HepG2 (cell line): ENCODE data around the gene MDFI. TPM values are rescaled to one million over a fixed set of nuclear protein-coding genes. Genes with fewer than 3 reads are reported as not detected.

Experiments used
- ATAC-seq: fragments of 200-7000 bp; cut with Tn5 transposase; 3 replicates; pipeline ENCODE4 v1.9.1; 2020; ENCODE audit warnings: mild to moderate bottlenecking, moderate library complexity
- BruUV-seq: library from RNA; stranded (reverse); fragments of 400-500 nt; replicated peaks from 2 replicates; lab custom pipeline; 2021; lab: Mats Ljungman, UMichigan
- CTCF ChIA-PET: fragments of 300-600 bp; formaldehyde crosslinking; extraction: SDS; loops from one replicate; lab custom pipeline; 2021; ENCODE audit warnings: low total read pairs, inconsistent platforms, low intra/inter-chr PET ratio; lab: Yijun Ruan, JAX
- POLR2A ChIA-PET: fragments of 350-600 bp; sonication (Branson Sonifier 250); formaldehyde crosslinking; loops from one replicate; lab custom pipeline; 2020; ENCODE audit warnings: antibody characterized with exemption, inconsistent platforms; lab: Yijun Ruan, JAX
- DNase-seq: peaks from one replicate; pipeline ENCODE4 v3.0.0-alpha.2; 2015; ENCODE audit warnings: low spot score
- FAIRE-seq: peaks from 3 replicates; lab custom pipeline; 2011; peaks lifted over from hg19 to GRCh38; lab: Jason Lieb, UNC
- H2AFZ ChIP-seq: one replicate; pipeline ENCODE4 v1.6.1; 2011; ENCODE audit warnings: low read length, inconsistent platforms
- H3K27ac ChIP-seq: fragments of 300-600 bp; 3 replicates; pipeline ENCODE4 v1.8.0; 2011; ENCODE audit warnings: mixed run types, mild to moderate bottlenecking, mixed read lengths, low read length, inconsistent platforms; ENCODE audit not compliant: insufficient read depth; ENCODE audit errors: extremely low read length
- H3K27me3 ChIP-seq, 2 experiments: fragments of 200-600 bp in 1 of 2; 2 replicates in 1 of 2; 3 replicates in 1 of 2; pipeline versions ENCODE4 v1.6.0 to v1.8.0; 2011; ENCODE audit warnings: low read length in 2 of 2, mild to moderate bottlenecking in 2 of 2, moderate library complexity in 2 of 2, inconsistent platforms in 1 of 2; ENCODE audit not compliant: insufficient read depth in 2 of 2, control insufficient read depth in 1 of 2
- H3K36me3 ChIP-seq, 2 experiments: fragments of 200-600 bp in 1 of 2; replicated peaks in 1 of 2; 2 replicates in 1 of 2; 3 replicates in 1 of 2; pipeline versions ENCODE4 v1.5.1 to v1.8.0; 2011; ENCODE audit warnings: low read length in 2 of 2, inconsistent platforms in 1 of 2; ENCODE audit not compliant: insufficient read depth in 2 of 2, control insufficient read depth in 1 of 2
- H3K4me1 ChIP-seq: 2 replicates; pipeline ENCODE4 v1.5.1; 2012; ENCODE audit warnings: low read length, inconsistent platforms; ENCODE audit not compliant: insufficient read depth
- H3K4me2 ChIP-seq: 2 replicates; pipeline ENCODE4 v1.6.0; 2011; ENCODE audit warnings: low read depth, low read length, inconsistent platforms
- H3K4me3 ChIP-seq, 3 experiments: fragments of 200-600 bp in 1 of 3; sonication (generic), shearing (Covaris generic) in 1 of 3; replicated peaks in 1 of 3; 2 replicates each; pipeline ENCODE4 v1.5.1; 2011 to 2016; ENCODE audit warnings: low read length in 3 of 3, inconsistent platforms in 2 of 3, low read depth in 2 of 3, mild to moderate bottlenecking in 2 of 3, control low read depth in 1 of 3, mixed read lengths in 1 of 3; ENCODE audit not compliant: insufficient read depth in 1 of 3
- H3K79me2 ChIP-seq: one replicate; pipeline ENCODE4 v1.6.1; 2011; ENCODE audit warnings: low read length, inconsistent platforms; ENCODE audit not compliant: insufficient read depth
- H3K9ac ChIP-seq: 2 replicates; pipeline ENCODE4 v1.6.0; 2011; ENCODE audit warnings: mild to moderate bottlenecking, low read depth, low read length, inconsistent platforms; ENCODE audit not compliant: insufficient read depth
- H3K9me3 ChIP-seq: 2 replicates; pipeline ENCODE4 v1.5.1; 2012; ENCODE audit warnings: mild to moderate bottlenecking, low read length
- H4K20me1 ChIP-seq: 2 replicates; pipeline ENCODE4 v1.6.0; 2011; ENCODE audit warnings: inconsistent platforms, mild to moderate bottlenecking, low read length, moderate library complexity; ENCODE audit not compliant: insufficient read depth
- ATF7 ChIP-seq, 2 experiments: fragments of 450-650 bp in 1 of 2; sonication (generic) in 1 of 2; formaldehyde crosslinking in 1 of 2; IDR thresholded peaks; 2 replicates each; pipeline versions ENCODE4 v1.4.0 to v1.6.1; 2016 to 2020; ENCODE audit warnings: antibody characterized with exemption in 1 of 2, mild to moderate bottlenecking in 1 of 2, missing genetic modification reagents in 1 of 2
- JUND ChIP-seq: sonication (generic); formaldehyde crosslinking; IDR thresholded peaks from 2 replicates; pipeline ENCODE4 v1.8.0; 2022; ENCODE audit warnings: mild to moderate bottlenecking, missing genetic modification reagents
- SALL1 ChIP-seq: sonication (generic); formaldehyde crosslinking; IDR thresholded peaks from 2 replicates; pipeline ENCODE4 v1.8.0; 2022; ENCODE audit warnings: mild to moderate bottlenecking, missing genetic modification reagents
- U2AF1 ChIP-seq: fragments of 200-400 bp; formaldehyde crosslinking; optimal IDR thresholded peaks from 2 replicates; pipeline ENCODE3; 2017; ENCODE audit warnings: mild to moderate bottlenecking, low read depth, low read length
- ZKSCAN1 ChIP-seq: fragments of 150-350 bp; IDR thresholded peaks from 2 replicates; pipeline ENCODE4 v1.6.1; 2014; ENCODE audit warnings: low read length
- WGBS: methylation state at CpG from one replicate; pipeline ENCODE4 v1.1.6; 2017; ENCODE audit warnings: low lambda C conversion rate; 5-methylcytosine and 5-hydroxymethylcytosine counted together
- in situ Hi-C: cut with HindIII; loops from 2 replicates; pipeline ENCODE4 v1.10.0; 2017; ENCODE audit warnings: low pct_unique_long_range_greater_than_20kb; ENCODE audit not compliant: extremely low pct_ligation_motif_present
- intact Hi-C: fragments of 100-400 bp; cut with micrococcal nuclease; formaldehyde crosslinking; loops from one replicate; pipeline ENCODE4 v1.10.0; 2022; ENCODE audit not compliant: unreplicated experiment
- polyA plus RNA-seq, 8 experiments: library from polyadenylated mRNA; depleted of rRNA in 3 of 8; stranded (reverse) in 7 of 8; unstranded in 1 of 8; fragments of >200 nt; fragmentation: Illumina TruSeq in 4 of 8; extraction: Trizol in 4 of 8; gene quantifications; 2 replicates each; pipeline versions ENCODE4 v1.2.1 to v1.2.3, GENCODE V29; 2011 to 2016; ENCODE audit warnings: low read depth in 4 of 8, missing spikeins in 1 of 8, mixed read lengths in 1 of 8; ENCODE audit not compliant: insufficient read depth in 1 of 8
- total RNA-seq, 5 experiments: library from RNA; depleted of rRNA; stranded (reverse); fragments of >200 nt; fragmentation: Illumina TruSeq; extraction: Trizol; gene quantifications; 2 replicates each; pipeline ENCODE4 v1.2.3, GENCODE V29; 2016; ENCODE audit warnings: low read depth in 1 of 5
- TF ChIP-seq, protein P1 (sequence below): sonication (generic); IDR thresholded peaks from 2 replicates; pipeline ENCODE4 v1.6.1; 2016; ENCODE audit warnings: low read depth, borderline replicate concordance
- TF ChIP-seq, protein P2 (sequence below): sonication (generic); formaldehyde crosslinking; IDR thresholded peaks from 2 replicates; pipeline ENCODE4 v1.4.0; 2020; ENCODE audit warnings: mild to moderate bottlenecking, missing genetic modification reagents

MDFI gene
- total and polyA plus RNA-seq, 2 of the 13 experiments (the other 11 are each of a cell fraction or from before 2014, with no cell fraction given): 0.28 TPM; not detected in 1

- DNase-seq: no peak
- TF ChIP-seq SALL1: no peak
- TF ChIP-seq, protein P1, sequence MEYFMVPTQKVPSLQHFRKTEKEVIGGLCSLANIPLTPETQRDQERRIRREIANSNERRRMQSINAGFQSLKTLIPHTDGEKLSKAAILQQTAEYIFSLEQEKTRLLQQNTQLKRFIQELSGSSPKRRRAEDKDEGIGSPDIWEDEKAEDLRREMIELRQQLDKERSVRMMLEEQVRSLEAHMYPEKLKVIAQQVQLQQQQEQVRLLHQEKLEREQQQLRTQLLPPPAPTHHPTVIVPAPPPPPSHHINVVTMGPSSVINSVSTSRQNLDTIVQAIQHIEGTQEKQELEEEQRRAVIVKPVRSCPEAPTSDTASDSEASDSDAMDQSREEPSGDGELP: no peak
- TF ChIP-seq ATF7 (IDR thresholded peaks at IDR 0.05): no peak
- no peak for TF ChIP-seq ATF7 (CRISPR knock-in tag; IDR thresholded peaks at IDR 0.05)
- TF ChIP-seq, protein P2, sequence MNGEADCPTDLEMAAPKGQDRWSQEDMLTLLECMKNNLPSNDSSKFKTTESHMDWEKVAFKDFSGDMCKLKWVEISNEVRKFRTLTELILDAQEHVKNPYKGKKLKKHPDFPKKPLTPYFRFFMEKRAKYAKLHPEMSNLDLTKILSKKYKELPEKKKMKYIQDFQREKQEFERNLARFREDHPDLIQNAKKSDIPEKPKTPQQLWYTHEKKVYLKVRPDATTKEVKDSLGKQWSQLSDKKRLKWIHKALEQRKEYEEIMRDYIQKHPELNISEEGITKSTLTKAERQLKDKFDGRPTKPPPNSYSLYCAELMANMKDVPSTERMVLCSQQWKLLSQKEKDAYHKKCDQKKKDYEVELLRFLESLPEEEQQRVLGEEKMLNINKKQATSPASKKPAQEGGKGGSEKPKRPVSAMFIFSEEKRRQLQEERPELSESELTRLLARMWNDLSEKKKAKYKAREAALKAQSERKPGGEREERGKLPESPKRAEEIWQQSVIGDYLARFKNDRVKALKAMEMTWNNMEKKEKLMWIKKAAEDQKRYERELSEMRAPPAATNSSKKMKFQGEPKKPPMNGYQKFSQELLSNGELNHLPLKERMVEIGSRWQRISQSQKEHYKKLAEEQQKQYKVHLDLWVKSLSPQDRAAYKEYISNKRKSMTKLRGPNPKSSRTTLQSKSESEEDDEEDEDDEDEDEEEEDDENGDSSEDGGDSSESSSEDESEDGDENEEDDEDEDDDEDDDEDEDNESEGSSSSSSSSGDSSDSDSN (CRISPR knock-in tag): no peak
- no peak for TF ChIP-seq ZKSCAN1
- TF ChIP-seq JUND (CRISPR knock-in tag): no peak
- no peak for TF ChIP-seq U2AF1
- H3K9me3 ChIP-seq: no peaks in the 10 kb centered on the region
- no peak overlapping the region for H3K9ac ChIP-seq
- no peak overlapping the region for H3K4me2 ChIP-seq
- CTCF ChIA-PET: no interaction called here
- POLR2A ChIA-PET: no interaction called here
- no peak for ATAC-seq
- H3K79me2 ChIP-seq: no peaks in the 10 kb centered on the region
- no peaks in the 10 kb centered on the region for H3K27me3 ChIP-seq
- no peaks in the 10 kb centered on the region for H3K4me1 ChIP-seq
- H4K20me1 ChIP-seq: no peaks in the 10 kb centered on the region
- intact Hi-C loops (no loop called here), in situ Hi-C loops (no loop called here)
- FAIRE-seq: no peak
- peaks cover 0 to 5% of the 10 kb centered on the region in 2 experiments; a peak in 2 of 5 replicates for H3K36me3 ChIP-seq
- H3K27ac ChIP-seq: no peak overlapping the region
- BruUV-seq: no TSS peak
- 100% methylated on average over 1 of the region's 2 CpGs for WGBS
- H3K4me3 ChIP-seq: no peak overlapping the region
- H2AFZ ChIP-seq: no peak overlapping the region
Observed at GRCh38 chr6:41699063-41699462, 60.8 kb downstream of the MDFI start.
